Measurements from ENCODE around the gene SLC44A5. TPM values are rescaled to one million over a fixed set of nuclear protein-coding genes. Genes with fewer than 3 reads are reported as not detected.

SLC44A5 gene
- total and polyA plus RNA-seq, 10 of the 15 experiments (the other 5 are each of a cell fraction or from before 2014, with no cell fraction given), result 0.04 to 1.3 TPM; not detected in 8

DNA sequence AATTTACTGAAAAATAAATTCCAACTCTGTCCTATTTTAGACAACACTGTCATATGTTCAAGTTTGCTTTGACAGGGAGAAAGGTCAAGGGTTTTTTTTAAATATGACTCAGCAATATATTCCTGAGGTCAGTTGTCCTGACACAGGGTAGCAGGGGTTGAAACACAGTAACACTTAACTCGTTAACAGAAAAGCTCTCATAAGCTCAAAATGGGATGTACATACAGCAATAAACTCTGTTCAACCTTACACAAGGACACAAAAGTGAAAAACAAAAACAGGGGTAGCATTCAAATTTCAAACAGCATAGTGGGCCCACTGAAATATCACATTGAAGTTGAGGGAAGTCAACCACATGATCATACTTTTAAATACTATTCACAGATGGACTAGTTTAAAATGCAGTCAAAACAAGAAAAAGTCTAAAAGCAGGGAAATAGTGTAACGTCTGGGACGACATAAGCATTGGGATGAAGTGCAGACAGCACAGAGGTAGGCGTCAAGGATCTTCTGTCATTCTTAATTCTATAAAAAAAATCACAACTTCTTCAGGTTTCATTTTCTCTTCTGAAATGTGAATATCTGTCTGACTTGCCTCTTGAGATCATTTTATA lies 89.9 kb downstream of the SLC44A5 start:
- ChIA-PET SMC1A (ENCODE audit: uncharacterized antibody, unreplicated experiment) (no interaction called here), POLR2A (no interaction called here), RAD21 (ENCODE audit: unreplicated experiment) (no interaction called here), CTCF (no interaction called here)
- Histone ChIP-seq H2AFZ (ENCODE audit: control insufficient read depth, low read depth, low read length) (no peak overlapping the region), H3K4me3 (no peak overlapping the region), H3K9me3 (replicated peaks; ENCODE audit: control insufficient read depth, insufficient read depth, low read length) (no peaks in the 10 kb centered on the region), H3K36me3 (ENCODE audit: control insufficient read depth in 2 of 2, insufficient read depth in 2 of 2, low read length in 1 of 2) (no peaks in the 10 kb centered on the region), H3K9ac (ENCODE audit: control insufficient read depth, insufficient read depth, low read length) (no peak overlapping the region), H3K4me2 (ENCODE audit: control insufficient read depth, insufficient read depth) (no peak overlapping the region), H3K79me2 (ENCODE audit: control insufficient read depth, insufficient read depth, low read length) (no peaks in the 10 kb centered on the region), H3K27ac (ENCODE audit: control insufficient read depth, insufficient read depth) (no peak overlapping the region), H3K27me3 (replicated peaks in 1 of 2; ENCODE audit: control insufficient read depth in 2 of 2, insufficient read depth in 2 of 2, low read length in 1 of 2) (no peaks in the 10 kb centered on the region), H3K4me1 (ENCODE audit: control insufficient read depth, insufficient read depth, low read length) (no peaks in the 10 kb centered on the region), H4K20me1 (ENCODE audit: control insufficient read depth, insufficient read depth) (no peaks in the 10 kb centered on the region)
- intact Hi-C loops (cut with micrococcal nuclease; ENCODE audit: unreplicated experiment) (no loop called here), in situ Hi-C loops (cut with MboI) (no loop called here)
- TF ChIP-seq ETV6 (conservative IDR thresholded peaks at IDR 0.05 in 1 of 2, IDR thresholded peaks at IDR 0.05 in 1 of 2; ENCODE audit: borderline replicate concordance in 1 of 2, low read depth in 1 of 2) (no peak), NR2F1 (conservative IDR thresholded peaks at IDR 0.05) (0 out of 2 replicates have a peak, but pooled peaks have one; percentile 20), FOXK2 (IDR thresholded peaks at IDR 0.05) (no peak)
- TF ChIP-seq, protein P1, sequence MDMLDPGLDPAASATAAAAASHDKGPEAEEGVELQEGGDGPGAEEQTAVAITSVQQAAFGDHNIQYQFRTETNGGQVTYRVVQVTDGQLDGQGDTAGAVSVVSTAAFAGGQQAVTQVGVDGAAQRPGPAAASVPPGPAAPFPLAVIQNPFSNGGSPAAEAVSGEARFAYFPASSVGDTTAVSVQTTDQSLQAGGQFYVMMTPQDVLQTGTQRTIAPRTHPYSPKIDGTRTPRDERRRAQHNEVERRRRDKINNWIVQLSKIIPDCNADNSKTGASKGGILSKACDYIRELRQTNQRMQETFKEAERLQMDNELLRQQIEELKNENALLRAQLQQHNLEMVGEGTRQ (IDR thresholded peaks at IDR 0.05; ENCODE audit: borderline replicate concordance, low read depth, low read length), result no peak
- no TSS peak for BruUV-seq (replicated peaks)
- DNase-seq (ENCODE audit: low read depth, low spot score), result no peak
- 15% methylated on average over 4 of the region's 4 CpGs for WGBS (ENCODE audit: insufficient coverage, insufficient replicate concordance, low lambda C conversion rate, missing lambda C conversion rate)
- FAIRE-seq, result no peak
- no peak for ATAC-seq

- no peaks in the 10 kb centered on the region for H3K9me3 ChIP-seq (replicated peaks; ENCODE audit: control insufficient read depth, insufficient read depth, low read length)
- CTCF ChIA-PET, result no interaction called here
- no peaks in the 10 kb centered on the region for H3K27me3 ChIP-seq (replicated peaks in 1 of 2; ENCODE audit: control insufficient read depth in 2 of 2, insufficient read depth in 2 of 2, low read length in 1 of 2)
- H3K79me2 ChIP-seq (ENCODE audit: control insufficient read depth, insufficient read depth, low read length), result no peaks in the 10 kb centered on the region
- BruUV-seq (replicated peaks), result no TSS peak
- H4K20me1 ChIP-seq (ENCODE audit: control insufficient read depth, insufficient read depth), result no peaks in the 10 kb centered on the region
- 6% methylated on average over 1 of the region's 1 CpG for WGBS (ENCODE audit: insufficient coverage, insufficient replicate concordance, low lambda C conversion rate, missing lambda C conversion rate)
- RAD21 ChIA-PET (ENCODE audit: unreplicated experiment), result no interaction called here
- POLR2A ChIA-PET, result no interaction called here
- no peak overlapping the region for H2AFZ ChIP-seq (ENCODE audit: control insufficient read depth, low read depth, low read length)
- no peaks in the 10 kb centered on the region for H3K4me1 ChIP-seq (ENCODE audit: control insufficient read depth, insufficient read depth, low read length)
- H3K9ac ChIP-seq (ENCODE audit: control insufficient read depth, insufficient read depth, low read length), result no peak overlapping the region
- ATAC-seq (no peak), FAIRE-seq (no peak), DNase-seq (ENCODE audit: low read depth, low spot score) (no peak)
- H3K4me2 ChIP-seq (ENCODE audit: control insufficient read depth, insufficient read depth), result no peak overlapping the region
- intact Hi-C loops (cut with micrococcal nuclease; ENCODE audit: unreplicated experiment) (no loop called here), in situ Hi-C loops (cut with MboI) (no loop called here)
- no peak overlapping the region for H3K27ac ChIP-seq (ENCODE audit: control insufficient read depth, insufficient read depth)
- H3K36me3 ChIP-seq (ENCODE audit: control insufficient read depth in 2 of 2, insufficient read depth in 2 of 2, low read length in 1 of 2), result no peaks in the 10 kb centered on the region
- SMC1A ChIA-PET (ENCODE audit: uncharacterized antibody, unreplicated experiment), result interaction anchor here (0.6 kb wide), 1 partner anchor 1938 kb away, joined by 3 read pairs; no protein-coding TSS in a partner anchor
- H3K4me3 ChIP-seq, result no peak overlapping the region
- TF ChIP-seq PAX8 (IDR thresholded peaks at IDR 0.05), result no peak
- TF ChIP-seq, protein P2, sequence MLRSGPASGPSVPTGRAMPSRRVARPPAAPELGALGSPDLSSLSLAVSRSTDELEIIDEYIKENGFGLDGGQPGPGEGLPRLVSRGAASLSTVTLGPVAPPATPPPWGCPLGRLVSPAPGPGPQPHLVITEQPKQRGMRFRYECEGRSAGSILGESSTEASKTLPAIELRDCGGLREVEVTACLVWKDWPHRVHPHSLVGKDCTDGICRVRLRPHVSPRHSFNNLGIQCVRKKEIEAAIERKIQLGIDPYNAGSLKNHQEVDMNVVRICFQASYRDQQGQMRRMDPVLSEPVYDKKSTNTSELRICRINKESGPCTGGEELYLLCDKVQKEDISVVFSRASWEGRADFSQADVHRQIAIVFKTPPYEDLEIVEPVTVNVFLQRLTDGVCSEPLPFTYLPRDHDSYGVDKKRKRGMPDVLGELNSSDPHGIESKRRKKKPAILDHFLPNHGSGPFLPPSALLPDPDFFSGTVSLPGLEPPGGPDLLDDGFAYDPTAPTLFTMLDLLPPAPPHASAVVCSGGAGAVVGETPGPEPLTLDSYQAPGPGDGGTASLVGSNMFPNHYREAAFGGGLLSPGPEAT (IDR thresholded peaks at IDR 0.05; ENCODE audit: low read depth), result no peak
- no peak for TF ChIP-seq SREBF2 (IDR thresholded peaks at IDR 0.05; ENCODE audit: low read length)
- TF ChIP-seq EED (IDR thresholded peaks at IDR 0.05; ENCODE audit: low read depth), result no peak
- TF ChIP-seq, protein P3, sequence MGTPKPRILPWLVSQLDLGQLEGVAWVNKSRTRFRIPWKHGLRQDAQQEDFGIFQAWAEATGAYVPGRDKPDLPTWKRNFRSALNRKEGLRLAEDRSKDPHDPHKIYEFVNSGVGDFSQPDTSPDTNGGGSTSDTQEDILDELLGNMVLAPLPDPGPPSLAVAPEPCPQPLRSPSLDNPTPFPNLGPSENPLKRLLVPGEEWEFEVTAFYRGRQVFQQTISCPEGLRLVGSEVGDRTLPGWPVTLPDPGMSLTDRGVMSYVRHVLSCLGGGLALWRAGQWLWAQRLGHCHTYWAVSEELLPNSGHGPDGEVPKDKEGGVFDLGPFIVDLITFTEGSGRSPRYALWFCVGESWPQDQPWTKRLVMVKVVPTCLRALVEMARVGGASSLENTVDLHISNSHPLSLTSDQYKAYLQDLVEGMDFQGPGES (IDR thresholded peaks at IDR 0.05), result no peak
Measured at GRCh38 chr1:75519651-75520427, 91.1 kb downstream of the SLC44A5 start.

Measured in GM12878 (cell line).